ENCODE measurements around the gene BLNK.

The BLNK gene

GRCh38 chr10:96261930-96262329 is 9.4 kb downstream of the BLNK start:
- no peak for DNase-seq (ENCODE audit: low spot score)

GRCh38 chr10:96261132-96261531 is 10.2 kb downstream of the BLNK start:
- DNase-seq (ENCODE audit: low spot score), result no peak

DNA sequence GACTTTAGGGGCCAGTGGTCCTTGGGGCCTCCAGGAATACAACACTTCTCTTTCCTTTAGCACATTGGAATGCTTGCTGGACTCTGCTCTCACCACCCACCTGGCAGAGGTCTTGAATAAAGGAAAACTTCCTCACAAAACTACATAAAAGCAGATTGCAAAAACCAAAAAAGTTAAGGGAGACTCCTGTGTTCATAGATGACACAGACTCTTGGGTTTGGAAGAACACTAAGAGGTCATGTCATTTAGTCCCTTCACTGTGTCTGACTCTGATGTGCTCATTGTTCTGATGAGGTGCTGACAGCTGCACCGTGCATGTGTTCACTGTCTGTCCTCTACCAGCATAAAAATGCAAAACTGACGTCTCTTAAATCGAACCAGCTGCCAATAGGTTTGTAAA is 11.4 kb downstream of the BLNK start:
- no peak for DNase-seq (ENCODE audit: low spot score)

GRCh38 chr10:96259150-96259549 is 12.2 kb downstream of the BLNK start:
- DNase-seq (ENCODE audit: low spot score), result no peak

- no peak for DNase-seq (ENCODE audit: low spot score)
These were observed 13.4 kb downstream of the BLNK start for GRCh38 chr10:96257944-96258343.

- DNase-seq (ENCODE audit: low spot score), result no peak
These were observed 15.6 kb downstream of the BLNK start for GRCh38 chr10:96255549-96256333.

- no peak for DNase-seq (ENCODE audit: low spot score)
These were observed 16.4 kb downstream of the BLNK start for GRCh38 chr10:96254976-96255375.

DNA sequence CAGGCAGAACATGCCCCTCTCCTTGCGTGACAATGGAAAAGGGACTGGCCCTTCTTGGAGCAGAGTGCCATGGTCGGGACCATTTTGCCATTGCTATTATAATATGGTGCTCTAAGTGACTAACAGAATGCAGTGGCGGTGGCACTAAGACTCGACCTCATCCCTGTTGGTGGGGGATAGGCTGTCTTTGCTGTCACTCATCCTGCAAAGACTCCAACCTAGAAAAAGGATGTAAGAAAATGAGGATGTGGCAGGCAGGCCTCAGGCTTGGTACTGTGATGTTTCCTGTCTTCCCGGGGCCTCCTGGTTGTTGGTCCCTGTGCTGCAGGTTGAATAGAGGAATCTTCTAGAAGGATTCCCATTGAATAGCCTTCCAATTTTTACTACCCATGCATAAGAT is 18.6 kb downstream of the BLNK start:
- DNase-seq (ENCODE audit: low spot score), result no peak

GRCh38 chr10:96250349-96250748 is 21.0 kb downstream of the BLNK start:
- no peak for DNase-seq (ENCODE audit: low spot score)

DNA sequence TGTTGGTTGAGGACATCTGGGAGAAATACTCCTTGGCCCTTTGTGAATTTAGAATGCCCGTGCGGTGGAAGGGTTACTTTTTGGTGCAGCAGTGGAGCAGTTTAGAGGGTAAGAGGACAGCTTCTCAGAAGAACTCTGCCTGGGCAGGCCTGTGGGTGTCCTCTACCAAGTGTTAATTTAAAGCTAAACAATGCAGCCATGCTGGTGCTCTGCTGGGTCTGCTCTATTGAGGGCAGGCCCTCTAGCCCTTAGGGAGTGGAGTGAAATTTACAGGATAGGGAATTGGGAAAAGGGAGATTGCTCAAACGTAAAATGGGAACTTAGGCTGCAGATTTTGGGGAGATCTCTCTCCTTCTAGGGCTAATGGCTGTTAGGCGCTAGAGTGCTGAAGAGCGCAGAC is 22.1 kb downstream of the BLNK start:
- no peak for DNase-seq (ENCODE audit: low spot score)

DNA sequence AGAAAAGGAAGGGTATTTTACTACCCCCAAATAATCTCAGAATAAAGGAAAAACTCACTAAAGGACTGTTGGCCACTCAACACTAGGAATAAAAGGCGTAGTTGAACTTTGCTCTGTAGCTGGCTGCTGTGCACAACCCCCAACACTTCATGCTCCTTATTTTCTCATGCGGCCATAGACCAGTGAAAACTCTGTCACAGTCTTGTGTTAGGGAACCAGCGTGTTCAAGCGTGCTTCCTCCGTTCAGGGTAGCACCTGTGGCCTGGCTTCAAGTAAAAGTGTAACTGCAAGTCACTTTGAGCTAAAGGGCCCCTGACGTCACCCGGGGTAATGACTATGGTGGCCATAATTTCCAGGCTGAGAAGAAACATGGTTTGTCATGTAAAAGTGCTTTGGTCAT is 27.0 kb downstream of the BLNK start:
- peak; percentile 98 for DNase-seq (ENCODE audit: low spot score)

DNA sequence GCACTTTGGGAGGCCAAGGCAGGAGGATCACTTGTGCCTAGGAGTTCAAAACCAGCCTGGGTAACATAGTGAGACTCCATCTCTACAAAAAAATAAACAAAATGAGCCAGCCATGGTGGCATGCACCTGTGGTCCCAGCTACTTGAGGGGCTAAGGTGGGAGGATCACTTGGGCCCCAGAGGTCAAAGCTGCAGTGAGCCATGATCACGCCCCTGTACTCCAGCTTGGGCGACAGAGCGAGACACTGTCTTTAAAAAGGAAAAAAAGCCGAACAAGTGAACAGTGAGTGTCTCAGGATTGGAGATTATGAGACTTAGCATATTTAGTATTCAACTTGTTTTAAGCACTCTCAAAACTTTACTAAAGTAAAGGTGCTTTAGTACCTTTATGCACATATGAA is 28.1 kb downstream of the BLNK start:
- DNase-seq (ENCODE audit: low spot score), result peak; percentile 66

DNA sequence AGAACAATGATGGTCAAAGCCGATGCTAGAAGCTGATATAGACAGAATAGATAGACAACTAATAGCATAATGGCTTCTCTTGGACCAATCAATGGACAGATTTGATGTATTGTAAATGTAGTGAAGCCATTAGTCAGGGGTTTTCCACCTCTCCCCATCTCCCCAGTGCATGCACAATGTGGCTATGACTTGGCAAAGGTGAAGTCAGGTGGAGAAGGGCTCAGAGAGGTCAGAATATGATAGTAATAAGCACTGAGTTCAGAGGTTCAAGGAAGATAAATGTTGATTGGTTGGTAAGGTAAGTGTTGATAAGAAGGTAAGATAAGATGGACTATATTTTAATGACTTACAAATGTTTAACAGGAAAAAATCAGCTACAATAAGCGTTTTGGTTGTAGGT is 28.5 kb downstream of the BLNK start:
- DNase-seq (ENCODE audit: low spot score), result no peak

- no peak for DNase-seq (ENCODE audit: low spot score)
These were observed 32.4 kb downstream of the BLNK start for GRCh38 chr10:96238646-96239623.

DNA sequence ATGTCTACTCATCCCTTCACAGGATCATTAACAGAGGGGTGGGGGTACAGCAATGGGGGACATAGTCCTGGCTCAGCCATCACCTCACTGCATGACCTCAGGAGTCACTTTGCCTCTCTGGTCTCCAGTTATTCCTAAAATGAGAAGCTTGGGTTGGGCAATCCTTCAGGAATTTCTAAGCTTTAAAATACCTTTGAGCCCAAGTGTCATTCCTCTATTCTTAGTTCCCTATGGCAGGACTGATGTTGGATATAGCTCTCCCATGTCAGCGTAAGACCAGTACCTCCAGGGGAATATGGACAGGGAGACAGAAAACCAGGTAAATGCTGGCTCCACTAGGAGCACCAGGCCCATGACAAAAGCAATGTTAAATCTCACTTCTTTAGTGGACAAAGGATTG is 34.5 kb downstream of the BLNK start:
- no peak for DNase-seq (ENCODE audit: low spot score)

DNA sequence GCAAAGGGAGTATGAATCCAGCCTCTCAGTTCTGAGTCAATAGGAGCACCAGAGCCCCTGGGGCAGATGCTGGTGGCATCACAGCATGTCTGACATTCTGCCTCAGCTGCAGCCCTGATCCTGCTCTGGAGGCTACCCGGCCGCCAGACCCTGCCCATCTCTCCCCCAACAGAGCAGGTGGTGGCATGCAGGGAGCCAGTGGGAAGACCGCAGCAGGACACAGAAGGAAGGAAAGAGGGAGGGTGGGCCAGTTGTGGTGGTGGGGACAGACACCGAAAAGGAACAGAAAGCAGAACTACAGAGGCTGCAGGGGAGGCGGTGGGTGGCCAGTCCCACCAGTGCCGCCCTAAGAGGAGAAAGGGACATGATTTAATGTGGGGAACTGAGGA is 35.3 kb downstream of the BLNK start:
- no peak for DNase-seq (ENCODE audit: low spot score)

DNA sequence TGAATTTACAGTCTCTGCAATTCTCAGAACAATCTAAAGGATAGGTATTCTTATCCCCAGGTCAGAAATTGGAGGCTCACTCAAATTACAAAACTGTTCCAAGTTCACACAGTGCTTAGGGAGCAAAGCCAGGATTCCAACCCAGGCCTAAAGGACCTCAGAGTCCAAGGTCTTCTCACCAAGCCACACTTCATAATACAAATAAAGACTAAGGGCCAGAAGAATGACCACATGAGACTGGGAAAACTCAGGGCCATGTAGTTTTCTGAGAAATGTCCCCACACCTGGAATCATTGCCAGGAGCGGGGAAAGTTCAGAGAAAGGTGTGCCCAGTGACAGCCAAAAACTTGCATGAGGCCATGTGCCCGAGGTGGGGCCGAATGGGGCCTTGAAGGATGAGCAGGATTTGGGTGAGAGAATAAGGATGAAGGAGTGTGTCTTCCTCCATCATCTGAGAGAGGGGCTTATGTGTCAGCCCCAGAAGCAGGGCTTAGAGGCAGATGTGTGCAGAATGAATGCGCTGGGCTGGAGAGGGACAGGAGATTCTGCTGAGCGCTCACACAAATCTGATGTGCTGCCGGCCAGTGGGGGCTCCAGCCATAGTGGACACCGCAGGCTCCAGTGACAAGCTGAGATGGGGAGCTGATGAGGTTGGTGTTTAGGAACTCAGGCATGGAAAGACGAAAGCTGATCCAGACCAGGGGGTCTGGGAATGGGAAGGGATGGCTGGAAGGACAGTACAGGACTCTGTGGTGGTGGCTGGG is 35.9 kb downstream of the BLNK start:
- DNase-seq (ENCODE audit: low spot score), result no peak

DNA sequence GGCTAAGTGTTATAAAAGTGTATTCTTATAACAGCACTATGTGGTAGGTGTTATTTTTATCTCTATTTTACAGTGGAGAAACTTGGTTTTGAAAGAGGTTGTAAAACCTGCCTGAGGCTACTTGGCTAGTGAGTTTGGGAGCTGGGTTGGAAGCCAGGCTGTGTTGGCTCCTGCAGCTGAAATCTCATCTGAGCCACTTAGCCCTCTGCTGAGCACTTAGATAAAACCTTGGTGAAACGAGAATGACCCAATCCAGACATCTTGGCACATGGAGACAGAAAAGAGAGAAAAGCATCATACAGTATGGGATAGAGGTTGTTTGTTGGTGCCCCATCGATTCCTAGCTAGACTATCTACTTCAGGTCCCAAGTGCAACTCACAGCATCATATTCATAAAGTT is 37.4 kb downstream of the BLNK start:
- no peak for DNase-seq (ENCODE audit: low spot score)

DNA sequence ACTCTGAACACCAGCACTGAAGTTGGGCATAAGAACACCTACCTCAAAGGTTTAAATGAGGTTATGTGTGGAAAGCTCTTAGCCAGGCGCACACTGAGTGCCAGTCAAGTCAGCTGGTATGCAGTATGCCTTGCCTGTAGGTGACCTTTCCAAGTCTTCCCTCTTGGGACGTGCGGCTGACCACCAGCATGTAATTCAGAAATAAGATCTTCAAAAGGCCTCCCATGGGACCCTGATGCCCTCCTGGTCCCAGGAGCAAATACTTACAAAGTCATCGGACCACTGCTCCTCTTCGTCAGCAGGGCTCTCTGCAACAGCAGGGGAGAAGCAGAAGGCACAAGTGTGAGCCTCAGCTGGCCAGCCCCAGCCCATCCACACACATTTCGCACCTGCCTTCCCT is 40.8 kb downstream of the BLNK start:
- DNase-seq (ENCODE audit: low spot score), result no peak

GRCh38 chr10:96229568-96230030 is 41.8 kb downstream of the BLNK start:
- peak; percentile 85 for DNase-seq (ENCODE audit: low spot score)

GRCh38 chr10:96228408-96228994 is 42.9 kb downstream of the BLNK start:
- DNase-seq (ENCODE audit: low spot score), result no peak

- no peak for DNase-seq (ENCODE audit: low spot score)
These were observed 44.2 kb downstream of the BLNK start for GRCh38 chr10:96227206-96227605.

Measured in NAMALWA (cell line).